ENCODE measurements around the gene AKNA.

The AKNA gene

DNA sequence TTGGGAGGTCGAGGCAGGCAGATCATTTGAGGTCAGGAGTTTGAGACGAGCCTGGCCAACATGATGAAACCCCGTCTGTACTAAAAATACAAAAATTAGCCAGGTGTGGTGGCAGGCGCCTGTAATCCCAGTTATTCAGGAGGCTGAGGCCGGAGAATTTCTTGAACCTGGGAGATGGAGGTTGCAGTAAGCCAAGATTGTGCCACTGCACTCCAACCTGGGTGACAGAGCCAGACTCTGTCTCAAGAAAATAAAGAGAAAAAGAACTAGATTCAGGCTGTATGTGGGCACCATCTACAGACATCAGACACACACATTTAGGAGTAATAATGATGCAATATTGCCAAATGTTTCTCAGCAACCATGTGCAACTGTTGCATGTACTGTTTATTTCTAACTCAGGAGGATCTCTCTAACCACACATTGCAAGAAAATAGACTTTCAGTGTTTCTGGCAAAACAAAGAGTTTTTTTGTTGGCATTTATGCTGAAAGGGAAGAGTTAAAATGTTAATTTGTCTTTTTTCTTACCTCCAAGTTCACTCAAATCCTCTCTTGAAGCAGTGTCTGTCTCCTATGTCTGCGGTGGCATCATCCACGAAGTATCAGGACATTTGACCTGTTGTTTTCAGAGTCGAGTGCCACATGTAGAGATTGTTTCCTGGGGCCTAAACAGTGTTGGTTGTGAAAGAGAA, 70.0 kb downstream of the AKNA start:
- peak; percentile 88 for DNase-seq

DNA sequence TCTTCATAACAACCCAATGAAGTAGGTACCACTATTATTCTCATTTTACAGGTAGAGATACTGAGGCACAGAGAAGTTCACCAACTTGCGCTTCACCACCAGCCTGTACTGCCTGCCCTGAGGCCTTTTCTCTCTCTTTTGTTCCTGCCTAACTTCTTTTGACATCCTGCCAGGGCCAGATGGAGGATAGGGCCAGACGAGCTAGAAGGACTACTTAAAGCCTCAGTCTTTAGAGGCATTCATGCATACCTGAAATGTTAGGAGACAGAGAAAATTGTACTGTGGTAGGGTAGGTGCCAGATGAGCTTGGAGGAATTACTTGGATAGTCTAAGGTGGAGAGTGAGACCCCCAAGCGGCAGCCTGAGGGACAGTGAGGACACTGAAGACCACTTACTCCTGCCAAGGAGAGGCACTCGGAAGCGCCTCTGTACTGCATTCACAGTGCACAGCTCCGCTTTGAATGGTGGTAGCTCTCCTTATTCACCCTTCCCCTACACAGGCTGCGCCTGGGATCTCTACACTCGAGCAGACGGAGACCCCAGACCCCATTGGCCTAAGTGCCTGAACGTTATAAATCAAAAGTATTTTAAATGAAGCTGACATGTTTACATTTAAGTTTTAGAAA, 71.1 kb downstream of the AKNA start:
- peak; percentile 35 for DNase-seq

DNA sequence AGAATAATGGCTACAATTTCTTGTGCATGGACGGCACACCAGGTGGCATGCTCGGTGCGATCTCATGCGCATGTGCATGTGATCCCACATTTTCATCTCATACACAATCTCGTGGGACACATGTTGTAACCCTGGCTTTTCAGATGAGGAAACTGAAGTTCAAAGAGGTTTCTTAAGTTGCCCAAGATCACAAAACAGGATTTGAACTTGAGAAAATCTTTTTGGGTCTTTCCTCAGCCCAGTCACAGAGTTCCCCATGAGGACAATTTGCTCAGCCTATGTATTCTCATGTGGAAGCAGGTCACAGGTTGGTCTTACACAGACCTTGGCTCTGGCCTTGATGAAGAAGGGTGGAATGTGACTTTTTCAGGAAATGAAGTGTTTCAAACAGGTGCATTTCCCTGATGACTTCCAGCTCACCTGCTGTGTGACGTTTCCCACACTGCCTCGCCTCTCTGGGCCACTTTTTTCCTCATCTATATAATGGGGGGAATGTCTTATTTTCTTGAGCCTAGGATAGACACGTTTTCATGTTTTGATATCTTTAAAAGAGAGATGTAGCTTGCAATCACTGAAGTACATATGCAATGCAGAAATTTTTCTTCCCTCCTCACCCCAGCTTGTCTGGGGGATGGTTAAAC, 71.9 kb downstream of the AKNA start:
- DNase-seq: no peak

DNA sequence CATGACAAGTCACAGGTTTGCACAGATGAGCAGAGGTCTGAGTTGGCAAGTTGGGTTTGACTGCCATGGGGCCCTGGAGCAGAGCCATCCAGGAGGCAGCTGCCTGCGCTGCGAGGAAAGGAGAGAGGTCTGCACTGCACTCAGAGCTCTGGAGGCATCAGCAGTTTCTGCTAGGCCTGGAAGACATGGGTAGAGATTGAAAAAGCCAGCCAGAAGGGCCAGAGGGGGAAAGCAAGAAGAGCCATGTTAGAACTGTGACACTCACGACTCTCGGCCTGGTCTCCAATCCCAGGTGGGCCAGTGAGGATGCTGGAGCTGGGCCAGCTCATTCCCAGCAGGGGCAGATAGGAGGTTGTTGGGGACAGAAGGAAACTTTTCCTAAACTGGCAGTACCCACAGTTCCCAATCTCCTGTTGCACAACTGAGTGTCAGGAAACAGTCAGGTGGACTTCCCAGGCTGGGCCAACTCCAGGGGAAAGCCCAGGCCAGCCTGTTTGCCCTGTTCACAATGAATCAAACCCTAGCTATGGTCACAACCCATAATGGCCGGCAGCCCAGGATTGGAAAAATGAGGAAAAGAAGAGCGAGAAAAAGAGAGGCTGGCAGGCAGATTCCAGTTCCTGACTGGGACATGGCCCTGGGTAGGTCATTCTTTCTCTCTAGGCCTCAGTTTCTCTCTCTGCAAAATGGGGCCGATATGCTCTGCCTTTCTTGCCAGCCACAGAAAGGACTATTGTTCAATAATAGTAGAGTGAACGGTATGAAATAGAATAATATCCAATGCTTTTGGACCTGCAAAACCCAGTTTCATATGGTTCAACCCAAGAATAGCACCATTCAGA, 72.7 kb downstream of the AKNA start:
- no peak for DNase-seq

DNA sequence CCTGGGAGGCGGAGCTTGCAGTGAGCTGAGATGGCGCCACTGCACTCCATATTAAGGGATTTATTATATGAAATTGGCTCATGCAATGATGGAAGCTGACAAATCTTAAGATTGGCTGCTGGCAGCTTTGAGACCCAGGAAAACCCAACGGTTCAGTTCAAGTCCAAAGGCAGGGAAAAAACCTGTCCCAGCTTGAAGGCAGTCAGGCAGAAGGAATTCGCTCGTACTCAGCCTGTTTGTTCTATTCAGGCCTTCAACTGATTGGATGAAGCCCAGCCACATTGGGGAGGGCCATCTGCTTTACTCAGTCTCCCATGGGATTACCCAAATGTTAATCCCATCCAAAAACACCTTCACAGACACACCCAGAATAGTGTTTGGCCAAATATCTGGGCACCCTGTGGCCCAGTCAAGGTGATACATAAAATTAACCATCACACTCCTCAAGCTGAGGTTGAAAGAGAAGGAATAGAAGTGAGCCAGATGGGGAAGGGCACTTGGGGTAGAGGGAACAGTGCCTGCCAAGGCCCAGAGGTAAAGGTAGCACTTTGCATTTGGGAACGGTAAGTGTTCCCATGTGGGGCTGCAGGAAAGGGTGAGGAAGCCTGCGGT, 73.4 kb downstream of the AKNA start:
- DNase-seq: no peak

DNA sequence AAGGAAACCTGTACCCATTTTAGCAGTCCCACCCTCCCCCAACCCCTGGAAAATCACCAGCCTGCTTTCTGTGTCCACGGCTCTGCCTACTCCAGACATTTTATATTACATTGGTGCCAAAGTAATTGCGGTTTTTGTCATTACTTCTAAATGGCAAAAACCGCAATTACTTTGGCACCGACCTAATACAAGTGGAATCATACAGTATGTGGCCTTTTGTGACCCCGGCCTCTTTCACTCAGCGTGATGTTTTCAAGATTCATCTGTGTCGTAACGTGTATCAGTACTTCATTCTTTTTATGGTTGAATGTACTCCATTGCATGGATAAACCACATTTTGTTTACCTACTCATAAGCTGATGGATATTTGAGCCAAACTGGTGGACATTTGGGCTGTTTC, 74.6 kb downstream of the AKNA start:
- no peak for DNase-seq

DNA sequence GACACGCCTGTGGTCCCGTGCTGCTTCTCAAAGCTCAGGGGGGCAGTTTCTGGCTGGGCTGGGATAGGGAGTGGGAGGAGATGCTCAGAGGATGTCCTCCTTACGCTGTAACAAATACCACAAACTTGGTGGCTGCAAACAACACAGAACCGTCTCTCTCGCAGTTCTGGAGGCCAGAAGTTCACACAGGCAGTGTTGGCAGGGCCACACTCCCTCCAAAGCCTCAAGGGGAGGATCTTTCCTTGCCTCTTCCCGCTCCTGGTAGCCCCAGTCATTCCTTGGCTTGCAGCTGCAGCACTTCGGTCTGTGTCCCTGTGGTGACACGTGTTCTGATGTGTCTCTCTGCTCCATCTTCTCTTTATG, 75.3 kb downstream of the AKNA start:
- no peak for DNase-seq

DNA sequence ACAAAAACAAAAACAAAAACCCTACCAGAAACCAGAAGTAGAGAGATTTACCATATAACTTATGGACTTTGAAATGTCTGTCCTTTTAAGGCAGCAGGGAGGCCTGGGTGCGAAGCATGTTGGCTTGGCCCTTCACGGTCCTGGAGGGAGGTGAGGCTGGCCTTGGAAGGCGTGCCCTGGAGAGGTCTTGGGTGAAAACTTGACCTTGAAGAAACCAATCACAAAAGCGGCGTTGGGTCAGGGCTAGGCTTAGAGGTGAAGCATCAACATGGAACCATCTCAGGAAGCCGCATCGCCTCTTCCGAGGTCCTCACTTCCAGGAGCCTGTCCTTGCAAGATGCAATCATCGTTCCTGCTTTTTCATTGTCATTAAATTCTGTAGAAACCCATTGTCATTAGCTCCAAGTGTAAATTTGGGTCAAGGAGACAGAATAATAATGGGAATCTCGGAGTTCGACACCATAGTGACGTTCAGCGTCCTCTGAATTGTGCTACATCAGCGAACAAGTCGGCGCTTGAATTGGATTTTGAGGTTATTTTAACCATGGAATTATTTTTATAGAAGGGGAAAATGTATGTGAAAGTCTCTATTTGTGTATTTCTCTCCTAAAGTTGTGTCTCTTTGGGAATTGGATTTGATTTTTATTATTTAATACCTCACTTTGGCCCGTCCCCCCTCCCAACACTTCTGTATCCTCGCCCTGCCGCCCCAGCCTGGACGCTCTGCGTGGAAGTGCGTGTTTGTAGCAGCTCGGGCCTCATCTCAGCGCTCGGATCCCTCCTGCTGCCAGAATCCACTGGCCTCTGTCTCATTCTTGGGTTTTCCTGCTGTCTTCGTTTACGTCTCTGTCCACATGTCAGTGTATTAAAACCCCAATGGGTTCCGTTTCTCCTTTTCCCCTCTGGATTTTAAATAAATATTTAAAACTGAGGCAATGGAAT, 75.9 kb downstream of the AKNA start:
- no peak for DNase-seq

DNA sequence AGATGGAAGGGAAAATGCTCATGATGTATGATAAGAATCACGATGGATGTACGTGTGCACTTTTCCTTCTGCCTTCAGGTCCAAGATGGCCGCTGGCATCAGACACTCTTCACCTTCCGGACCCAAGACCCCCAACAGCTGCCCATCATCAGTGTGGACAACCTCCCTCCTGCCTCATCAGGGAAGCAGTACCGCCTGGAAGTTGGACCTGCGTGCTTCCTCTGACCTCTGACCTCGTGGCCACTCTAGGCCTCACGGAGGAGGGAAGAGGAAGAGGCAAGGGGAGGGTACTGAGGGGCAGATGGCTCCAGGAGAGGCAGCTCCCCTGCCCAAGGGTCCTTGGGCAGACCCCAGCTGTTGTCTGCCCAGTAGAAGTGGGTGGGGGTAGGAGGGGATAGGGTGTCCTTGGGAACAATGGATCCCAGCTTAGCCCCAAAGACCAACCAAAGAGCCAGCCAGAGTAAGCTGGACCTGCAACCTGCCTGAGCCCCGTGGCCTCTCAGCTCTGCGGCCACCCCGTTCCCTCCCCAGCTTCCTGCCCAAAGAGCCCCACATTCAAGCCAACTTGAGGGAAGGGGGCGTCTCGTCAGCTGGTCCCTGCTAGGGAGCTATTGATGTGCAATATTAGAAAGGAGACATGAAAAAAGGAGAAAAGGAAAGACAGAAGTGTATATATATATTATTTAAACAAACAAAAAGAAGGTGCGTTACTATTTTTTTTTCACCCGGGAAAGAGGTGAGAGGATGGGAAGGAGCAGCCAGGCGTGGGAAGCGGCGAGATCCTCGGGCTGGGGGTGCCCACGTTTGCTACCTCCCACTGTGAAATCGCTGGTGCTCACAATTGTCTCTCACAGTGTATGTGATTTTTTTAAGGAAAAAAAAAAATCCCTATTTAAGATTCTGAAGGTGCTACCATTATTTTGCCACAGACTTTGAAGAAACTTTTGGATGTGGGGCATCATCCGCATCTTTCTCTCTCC, 77.0 kb downstream of the AKNA start:
- DNase-seq: no peak

DNA sequence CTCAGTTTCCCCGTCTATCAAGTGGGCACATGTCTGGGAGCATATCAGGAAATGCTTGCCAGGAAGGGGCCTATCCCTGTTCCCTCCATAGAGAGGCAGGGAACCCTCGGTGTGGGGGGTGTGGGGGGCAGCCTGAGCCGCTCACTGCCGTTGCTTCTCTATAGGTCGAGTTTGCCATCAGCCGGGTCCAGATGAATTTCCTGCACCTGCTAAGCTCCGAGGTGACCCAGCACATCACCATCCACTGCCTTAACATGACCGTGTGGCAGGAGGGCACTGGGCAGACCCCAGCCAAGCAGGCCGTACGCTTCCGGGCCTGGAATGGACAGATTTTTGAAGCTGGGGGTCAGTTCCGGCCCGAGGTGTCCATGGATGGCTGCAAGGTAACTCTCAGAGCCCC, 78.7 kb downstream of the AKNA start:
- no peak for DNase-seq

DNA sequence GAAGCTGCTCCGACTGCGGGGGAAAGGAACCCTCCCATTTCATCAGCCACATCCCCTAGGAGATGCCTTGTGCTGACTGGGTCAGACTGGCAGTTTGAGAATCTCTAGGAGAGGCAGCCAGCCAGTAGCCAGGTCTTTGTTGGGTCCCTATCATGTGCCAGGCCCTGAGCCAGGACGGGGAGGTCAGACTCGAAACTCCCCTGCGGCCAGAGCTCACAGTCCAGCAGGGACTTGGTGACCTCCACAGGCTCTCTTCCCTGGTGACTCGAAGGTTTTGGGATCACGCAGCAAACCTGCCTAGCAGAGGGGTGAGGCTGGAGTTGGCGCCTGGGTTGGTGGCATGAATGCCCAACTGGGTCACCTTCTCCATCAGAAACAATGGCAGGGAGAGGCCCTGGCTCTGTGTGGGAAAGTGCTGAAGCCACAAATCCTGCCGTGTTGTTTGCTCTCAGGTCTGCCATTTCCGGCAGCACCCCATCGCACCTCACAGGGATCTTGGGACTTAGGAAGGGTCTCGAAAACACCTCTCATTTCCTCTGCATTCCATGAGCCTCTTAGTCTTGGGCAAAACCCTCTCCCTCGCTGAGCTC, 79.3 kb downstream of the AKNA start:
- no peak for DNase-seq

DNA sequence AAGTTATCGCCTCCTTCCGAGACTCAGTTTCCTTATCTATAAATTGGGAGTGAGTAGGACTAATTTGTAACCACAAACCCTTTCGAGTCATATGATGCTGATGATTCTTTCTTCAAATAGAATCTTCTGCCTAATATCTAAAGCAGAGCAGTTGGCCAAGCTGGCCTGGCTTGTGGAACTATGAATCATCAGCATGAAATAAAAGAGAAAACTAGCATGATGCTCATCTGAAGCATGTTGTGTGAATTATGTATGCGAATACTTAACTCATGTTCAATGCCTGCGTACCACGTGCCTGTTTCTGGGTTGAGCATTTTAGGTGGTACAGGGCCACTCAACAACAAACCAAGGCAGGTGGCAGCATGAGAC, 79.9 kb downstream of the AKNA start:
- DNase-seq: peak; percentile 51

DNA sequence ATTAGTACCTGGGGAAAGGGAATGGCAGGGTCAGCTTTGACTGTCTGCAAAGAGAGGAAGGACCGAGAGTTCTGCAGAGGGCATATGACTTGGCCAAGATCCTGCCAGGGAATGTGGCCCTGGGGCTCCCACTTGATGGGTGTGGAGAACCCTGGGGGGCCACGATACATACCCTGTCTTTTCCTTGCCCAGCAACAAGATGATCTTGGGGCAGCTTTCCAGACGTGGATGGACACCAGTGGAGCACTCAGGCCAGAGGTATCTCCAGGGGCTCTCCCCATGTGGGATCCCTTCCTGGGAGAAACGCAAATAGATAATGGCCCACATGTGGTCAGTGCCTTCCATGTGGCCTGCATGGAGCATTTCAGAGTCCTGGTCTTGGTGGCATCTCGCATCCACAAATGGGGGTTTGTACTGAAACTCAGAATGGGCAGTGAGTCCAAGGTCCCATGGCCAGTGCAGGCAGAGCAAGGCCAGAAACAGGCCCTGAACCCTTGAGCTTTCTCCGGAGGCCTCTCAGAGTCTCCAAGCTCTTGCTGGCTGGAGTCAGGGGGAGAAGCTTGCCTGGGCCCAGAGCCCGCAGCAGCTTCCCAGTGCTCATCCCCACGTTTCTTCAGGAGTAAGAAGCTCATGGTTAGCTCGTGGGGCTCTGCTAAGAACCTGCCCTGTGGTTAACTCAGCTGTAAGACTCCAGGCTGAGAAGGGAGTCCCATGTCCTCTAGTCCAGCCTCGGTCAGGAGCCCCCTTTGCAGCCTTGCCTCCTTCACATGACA, 83.2 kb downstream of the AKNA start:
- DNase-seq: no peak

DNA sequence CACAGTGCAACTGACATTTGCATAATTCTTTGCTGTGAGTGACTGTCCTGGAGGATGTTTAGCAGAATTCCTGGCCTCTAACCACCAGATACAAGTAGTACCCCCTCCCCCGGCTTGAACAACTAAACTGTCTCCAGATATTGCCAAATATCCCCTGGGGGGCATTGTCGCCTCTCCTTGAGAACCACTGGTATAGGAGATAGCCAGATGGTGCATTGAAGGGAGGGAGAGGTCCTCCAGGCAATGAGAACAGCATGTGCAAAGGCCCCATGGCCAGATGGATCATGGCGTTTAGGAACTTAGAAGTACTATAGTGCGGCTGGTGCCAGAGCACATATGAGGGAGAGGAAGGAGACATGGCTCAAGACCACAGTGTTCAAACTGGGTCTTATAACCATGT, 83.8 kb downstream of the AKNA start:
- no peak for DNase-seq

DNA sequence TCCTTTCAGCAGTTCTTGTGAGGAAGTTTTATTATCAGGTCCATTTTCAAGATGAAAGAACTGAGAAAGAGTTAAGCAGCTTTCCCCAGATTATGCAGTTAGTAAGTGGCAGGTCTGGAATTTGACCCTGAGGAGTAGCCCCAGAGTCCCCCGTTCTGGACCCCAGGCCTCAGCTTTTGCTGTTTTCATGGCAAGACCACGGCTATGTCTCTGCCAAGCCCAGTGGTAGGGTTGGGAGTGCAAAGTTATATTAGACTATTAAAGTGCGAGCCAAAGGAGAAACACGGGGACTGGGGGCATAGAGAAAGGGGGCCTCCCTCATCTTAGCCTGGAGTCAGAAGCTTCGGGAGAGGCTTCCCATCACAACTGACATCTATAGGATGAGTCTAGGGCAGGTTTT, 84.2 kb downstream of the AKNA start:
- DNase-seq: no peak

DNA sequence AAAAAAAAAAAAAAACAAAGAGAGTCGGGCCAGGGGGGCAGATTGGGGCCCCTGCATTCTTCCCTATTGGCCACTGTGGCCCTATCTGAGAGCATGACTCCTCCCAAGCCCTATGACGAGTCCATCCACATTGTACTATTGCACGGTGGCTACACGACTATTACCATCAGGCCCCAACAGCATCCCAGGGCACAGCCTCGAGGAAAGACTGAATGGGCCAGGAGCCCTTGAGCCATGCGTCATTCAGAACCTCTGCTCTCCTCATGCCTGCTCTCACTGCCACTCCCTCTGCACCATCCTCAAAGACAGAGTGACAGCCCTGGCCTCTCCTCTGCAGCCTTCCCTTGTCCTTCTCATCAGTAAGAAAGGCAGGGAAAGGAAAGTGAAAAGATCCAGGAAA, 85.1 kb downstream of the AKNA start:
- DNase-seq: no peak

DNA sequence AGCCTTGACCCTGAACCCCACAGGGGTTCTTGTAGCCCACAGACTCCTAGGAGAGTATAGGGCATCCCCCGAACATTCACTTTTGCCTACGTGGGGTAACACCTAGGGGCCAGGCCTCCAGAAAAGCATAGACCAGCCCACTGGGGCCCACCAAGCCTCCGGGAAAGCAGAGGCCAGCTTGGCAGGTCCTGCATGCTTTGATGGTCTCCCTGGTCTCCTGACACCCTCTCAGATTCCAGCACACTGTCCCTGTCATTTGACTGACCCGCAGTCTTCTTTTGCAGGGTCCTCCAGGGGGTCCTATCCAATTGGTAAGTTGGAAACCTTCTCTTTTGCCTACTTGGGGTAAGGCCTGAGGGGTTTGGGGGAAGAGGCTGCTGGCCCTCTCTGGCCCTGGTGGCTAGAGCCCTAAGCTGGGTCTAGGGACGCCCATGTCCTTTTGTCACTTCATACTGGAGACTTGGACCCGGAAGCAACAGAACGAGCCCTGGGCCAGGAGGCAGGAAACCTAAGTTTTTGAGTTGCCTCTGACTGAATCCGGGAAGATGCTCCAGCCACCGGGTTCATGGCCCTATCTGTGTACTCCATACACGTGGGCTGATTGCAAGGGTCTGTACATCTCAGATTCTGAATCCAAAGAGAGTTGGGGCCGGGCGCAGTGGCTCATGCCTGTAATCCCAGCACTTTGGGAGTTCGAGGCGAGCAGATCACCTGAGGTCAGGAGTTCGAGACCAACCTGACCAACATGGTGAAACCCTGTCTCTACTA, 85.8 kb downstream of the AKNA start:
- no peak for DNase-seq

Measured in fibroblast of skin of abdomen (primary cell).